NOMO-1 treated with DMSO at 0.1 percent for 48 hours (cell line): ENCODE data around the gene IP6K3.

ENCODE experiments used
- DNase-seq: peaks from one replicate; lab custom pipeline; 2025; ENCODE audit not compliant: unreplicated experiment; lab: John Stamatoyannopoulos, UW

Gene IP6K3

GRCh38 chr6:33678932-33679490, 67.7 kb downstream of the IP6K3 start:
- no peak for DNase-seq

- DNase-seq = no peak
Observed at GRCh38 chr6:33678233-33678931, 68.3 kb downstream of the IP6K3 start.

- DNase-seq = no peak
Observed at GRCh38 chr6:33677689-33678088, 69.0 kb downstream of the IP6K3 start.

- no peak for DNase-seq
Observed at GRCh38 chr6:33677143-33677660, 69.5 kb downstream of the IP6K3 start.

GRCh38 chr6:33676416-33677142, 70.1 kb downstream of the IP6K3 start:
- DNase-seq = no peak

- no peak for DNase-seq
Observed at GRCh38 chr6:33675968-33676367, 70.7 kb downstream of the IP6K3 start.

- no peak for DNase-seq
Observed at GRCh38 chr6:33673851-33674250, 72.9 kb downstream of the IP6K3 start.

GRCh38 chr6:33672808-33673207, 73.9 kb downstream of the IP6K3 start:
- DNase-seq = no peak

GRCh38 chr6:33671744-33672072, 75.0 kb downstream of the IP6K3 start:
- DNase-seq = no peak
